Mesothelial cell of epicardium (in vitro differentiated cells): ENCODE results near the gene STRIP2. TPM values are rescaled to one million over a fixed set of nuclear protein-coding genes. Genes with fewer than 3 reads are reported as not detected.

ENCODE experiments used
- DNase-seq, 2 experiments: peaks; one replicate each; pipeline ENCODE4 v3.0.0; 2021; ENCODE audit warnings: low spot score in 2 of 2; ENCODE audit not compliant: unreplicated experiment in 2 of 2
- H3K27ac Mint-ChIP-seq: 2 replicates; pipeline ENCODE4 v1.8.0; 2021; ENCODE audit warnings: mixed read lengths
- H3K27me3 Mint-ChIP-seq: 2 replicates; pipeline ENCODE4 v1.8.0; 2021; ENCODE audit warnings: low read depth, mixed read lengths
- H3K36me3 Mint-ChIP-seq: 2 replicates; pipeline ENCODE4 v1.8.0; 2021; ENCODE audit warnings: mixed read lengths
- H3K4me1 Mint-ChIP-seq: 2 replicates; pipeline ENCODE4 v1.8.0; 2021; ENCODE audit warnings: mixed read lengths
- H3K4me3 Mint-ChIP-seq: 2 replicates; pipeline ENCODE4 v1.8.0; 2021; ENCODE audit warnings: mild to moderate bottlenecking, moderate library complexity, mixed read lengths
- H3K9me3 Mint-ChIP-seq: 2 replicates; pipeline ENCODE4 v1.8.0; 2021; ENCODE audit warnings: mixed read lengths
- CTCF ChIP-seq: fragments of 200-600 bp; sonication (generic); IDR thresholded peaks from one replicate; pipeline ENCODE4 v1.5.0; 2021; ENCODE audit warnings: antibody characterized with exemption; ENCODE audit not compliant: unreplicated experiment
- total RNA-seq: library from RNA; stranded (reverse); gene quantifications from 3 replicates; pipeline ENCODE4 v1.2.1, GENCODE V29; 2021

Gene STRIP2
- total RNA-seq, 1 donor from 2014 or later = 1.8 TPM

- Mint-ChIP-seq H3K27me3 (no peaks in the 10 kb centered on the region), H3K9me3 (peaks cover 11% of the 10 kb centered on the region), H3K4me1 (no peaks in the 10 kb centered on the region), H3K4me3 (no peak overlapping the region), H3K36me3 (peaks cover 11% of the 10 kb centered on the region), H3K27ac (no peak overlapping the region)
- DNase-seq = no peak
- no peak for TF ChIP-seq CTCF
Observed at GRCh38 chr7:129453510-129454248, 19.4 kb downstream of the STRIP2 start.

GRCh38 chr7:129454249-129454551, 20.0 kb downstream of the STRIP2 start:
- DNase-seq = no peak
- no peaks in the 10 kb centered on the region for H3K4me1 Mint-ChIP-seq
- no peaks in the 10 kb centered on the region for H3K27me3 Mint-ChIP-seq
- no peak overlapping the region for H3K4me3 Mint-ChIP-seq
- no peak for TF ChIP-seq CTCF
- no peak overlapping the region for H3K27ac Mint-ChIP-seq
- H3K9me3 Mint-ChIP-seq = peaks cover 6% of the 10 kb centered on the region
- peaks cover 6% of the 10 kb centered on the region for H3K36me3 Mint-ChIP-seq

- H3K27me3 Mint-ChIP-seq = no peaks in the 10 kb centered on the region
- no peaks in the 10 kb centered on the region for H3K4me1 Mint-ChIP-seq
- H3K4me3 Mint-ChIP-seq = no peak overlapping the region
- no peak overlapping the region for H3K27ac Mint-ChIP-seq
- no peak for DNase-seq
- no peak for TF ChIP-seq CTCF
- no peaks in the 10 kb centered on the region for H3K36me3 Mint-ChIP-seq
- no peaks in the 10 kb centered on the region for H3K9me3 Mint-ChIP-seq
Observed at GRCh38 chr7:129456421-129456820, 22.2 kb downstream of the STRIP2 start.

- TF ChIP-seq CTCF = no peak
- Mint-ChIP-seq H3K27me3 (no peaks in the 10 kb centered on the region), H3K36me3 (no peaks in the 10 kb centered on the region), H3K27ac (no peak overlapping the region), H3K4me1 (no peaks in the 10 kb centered on the region), H3K4me3 (no peak overlapping the region), H3K9me3 (no peaks in the 10 kb centered on the region)
- DNase-seq = no peak
Observed at GRCh38 chr7:129457101-129457500, 22.9 kb downstream of the STRIP2 start.

GRCh38 chr7:129458171-129458570, 23.9 kb downstream of the STRIP2 start:
- Mint-ChIP-seq H3K4me1 (no peaks in the 10 kb centered on the region), H3K36me3 (no peaks in the 10 kb centered on the region), H3K4me3 (no peak overlapping the region), H3K27ac (no peak overlapping the region), H3K9me3 (no peaks in the 10 kb centered on the region), H3K27me3 (no peaks in the 10 kb centered on the region)
- no peak for DNase-seq
- TF ChIP-seq CTCF = no peak

GRCh38 chr7:129461809-129462208, 27.6 kb downstream of the STRIP2 start:
- DNase-seq = no peak
- H3K36me3 Mint-ChIP-seq = no peaks in the 10 kb centered on the region
- H3K27ac Mint-ChIP-seq = no peak overlapping the region
- H3K4me1 Mint-ChIP-seq = peaks cover 3% of the 10 kb centered on the region
- H3K4me3 Mint-ChIP-seq = no peak overlapping the region
- H3K9me3 Mint-ChIP-seq = no peaks in the 10 kb centered on the region
- TF ChIP-seq CTCF = no peak
- H3K27me3 Mint-ChIP-seq = no peaks in the 10 kb centered on the region
